Ishikawa (cell line): ENCODE measurements around the gene YJU2.

Experiments
- CEBPB ChIP-seq: IDR thresholded peaks from 2 replicates; pipeline ENCODE4 v1.6.1; 2012
- CREB1 ChIP-seq: IDR thresholded peaks from 2 replicates; pipeline ENCODE4 v1.6.1; 2012; ENCODE audit warnings: low read depth
- EGR1 ChIP-seq: IDR thresholded peaks from 2 replicates; pipeline ENCODE4 v1.6.1; 2012
- EP300 ChIP-seq: IDR thresholded peaks from 2 replicates; pipeline ENCODE4 v1.6.1; 2012; ENCODE audit warnings: borderline replicate concordance
- FOXM1 ChIP-seq: IDR thresholded peaks from 2 replicates; pipeline ENCODE4 v1.6.1; 2012; ENCODE audit warnings: low read depth, borderline replicate concordance
- NFIC ChIP-seq: IDR thresholded peaks from 2 replicates; pipeline ENCODE4 v1.6.1; 2012
- RAD21 ChIP-seq: IDR thresholded peaks from 2 replicates; pipeline ENCODE4 v1.6.1; 2012; ENCODE audit warnings: low read depth
- TAF1 ChIP-seq: IDR thresholded peaks from 2 replicates; pipeline ENCODE4 v1.6.1; 2012; ENCODE audit warnings: low read depth, mild to moderate bottlenecking
- TCF12 ChIP-seq: IDR thresholded peaks from 2 replicates; pipeline ENCODE4 v1.6.1; 2012; ENCODE audit warnings: low read depth
- TEAD4 ChIP-seq: IDR thresholded peaks from 2 replicates; pipeline ENCODE4 v1.6.1; 2012
- YY1 ChIP-seq: IDR thresholded peaks from 2 replicates; pipeline ENCODE4 v1.6.1; 2012; ENCODE audit warnings: low read depth
- ZBTB7A ChIP-seq: IDR thresholded peaks from 2 replicates; pipeline ENCODE4 v1.6.1; 2012; ENCODE audit warnings: low read depth
- TF ChIP-seq, protein P1 (sequence below): IDR thresholded peaks from 2 replicates; pipeline ENCODE4 v1.6.1; 2012
- TF ChIP-seq, protein P2 (sequence below): IDR thresholded peaks from 2 replicates; pipeline ENCODE4 v1.6.1; 2012
- TF ChIP-seq, protein P3 (sequence below): IDR thresholded peaks from 2 replicates; pipeline ENCODE4 v1.6.1; 2012; ENCODE audit warnings: low read depth, mild to moderate bottlenecking

Gene YJU2

DNA sequence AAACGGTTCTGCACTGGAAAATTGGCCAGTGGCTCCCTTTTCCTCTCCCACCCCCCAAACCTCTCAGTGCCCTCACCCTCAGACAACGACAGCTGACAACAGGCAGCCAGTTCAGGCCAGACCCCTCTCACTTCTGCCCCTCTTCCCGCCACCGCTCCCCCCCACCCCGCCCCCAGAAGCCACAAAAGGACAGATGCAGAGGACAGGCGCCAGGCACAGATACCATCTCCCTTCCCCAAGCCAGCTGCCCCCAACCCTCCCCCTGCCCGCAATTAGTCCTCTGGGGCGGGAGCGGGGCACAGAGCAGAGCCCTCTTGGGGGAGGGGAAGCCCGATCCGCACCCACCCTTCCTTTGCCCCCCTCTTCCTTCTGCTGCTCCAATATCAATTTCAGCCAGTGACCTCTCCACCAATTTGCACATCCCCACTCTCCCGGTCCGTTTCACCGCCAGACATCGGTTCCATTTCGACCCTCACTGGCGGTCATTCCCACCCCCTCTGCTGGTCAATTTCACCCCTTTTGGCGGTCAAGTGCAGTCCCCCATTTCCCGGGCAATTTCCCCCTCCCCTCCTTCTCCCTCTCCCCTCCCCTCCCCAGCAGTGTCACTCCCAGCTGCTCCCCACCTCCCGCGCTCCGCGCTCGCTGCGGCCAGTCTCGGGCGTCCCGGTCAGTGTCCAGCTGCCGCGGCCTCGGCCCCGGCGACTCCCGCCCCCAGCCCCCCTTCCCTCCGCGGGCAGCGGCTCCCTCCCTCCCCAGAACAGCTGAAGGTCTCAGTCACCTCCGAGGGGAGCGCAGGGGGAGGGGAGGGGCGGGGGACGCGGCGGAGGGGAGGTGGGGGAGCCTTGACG is 31.8 kb downstream of the YJU2 start, which contains the start of gene SHD:
SHD (plus strand) TSS at position 848 of the 848 bp plus-strand sequence. CDS start 798 bp downstream, outside the sequence.
- TF ChIP-seq, protein P1, sequence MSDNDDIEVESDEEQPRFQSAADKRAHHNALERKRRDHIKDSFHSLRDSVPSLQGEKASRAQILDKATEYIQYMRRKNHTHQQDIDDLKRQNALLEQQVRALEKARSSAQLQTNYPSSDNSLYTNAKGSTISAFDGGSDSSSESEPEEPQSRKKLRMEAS: no peak
- TF ChIP-seq TAF1 (no peak), ZBTB7A (no peak), YY1 (no peak), EP300 (no peak), CREB1 (no peak), EGR1 (no peak), TCF12 (no peak), CEBPB (no peak), FOXM1 (no peak), TEAD4 (no peak), RAD21 (no peak), NFIC (no peak)
- TF ChIP-seq, protein P2, sequence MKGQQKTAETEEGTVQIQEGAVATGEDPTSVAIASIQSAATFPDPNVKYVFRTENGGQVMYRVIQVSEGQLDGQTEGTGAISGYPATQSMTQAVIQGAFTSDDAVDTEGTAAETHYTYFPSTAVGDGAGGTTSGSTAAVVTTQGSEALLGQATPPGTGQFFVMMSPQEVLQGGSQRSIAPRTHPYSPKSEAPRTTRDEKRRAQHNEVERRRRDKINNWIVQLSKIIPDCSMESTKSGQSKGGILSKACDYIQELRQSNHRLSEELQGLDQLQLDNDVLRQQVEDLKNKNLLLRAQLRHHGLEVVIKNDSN: no peak
- TF ChIP-seq, protein P3, sequence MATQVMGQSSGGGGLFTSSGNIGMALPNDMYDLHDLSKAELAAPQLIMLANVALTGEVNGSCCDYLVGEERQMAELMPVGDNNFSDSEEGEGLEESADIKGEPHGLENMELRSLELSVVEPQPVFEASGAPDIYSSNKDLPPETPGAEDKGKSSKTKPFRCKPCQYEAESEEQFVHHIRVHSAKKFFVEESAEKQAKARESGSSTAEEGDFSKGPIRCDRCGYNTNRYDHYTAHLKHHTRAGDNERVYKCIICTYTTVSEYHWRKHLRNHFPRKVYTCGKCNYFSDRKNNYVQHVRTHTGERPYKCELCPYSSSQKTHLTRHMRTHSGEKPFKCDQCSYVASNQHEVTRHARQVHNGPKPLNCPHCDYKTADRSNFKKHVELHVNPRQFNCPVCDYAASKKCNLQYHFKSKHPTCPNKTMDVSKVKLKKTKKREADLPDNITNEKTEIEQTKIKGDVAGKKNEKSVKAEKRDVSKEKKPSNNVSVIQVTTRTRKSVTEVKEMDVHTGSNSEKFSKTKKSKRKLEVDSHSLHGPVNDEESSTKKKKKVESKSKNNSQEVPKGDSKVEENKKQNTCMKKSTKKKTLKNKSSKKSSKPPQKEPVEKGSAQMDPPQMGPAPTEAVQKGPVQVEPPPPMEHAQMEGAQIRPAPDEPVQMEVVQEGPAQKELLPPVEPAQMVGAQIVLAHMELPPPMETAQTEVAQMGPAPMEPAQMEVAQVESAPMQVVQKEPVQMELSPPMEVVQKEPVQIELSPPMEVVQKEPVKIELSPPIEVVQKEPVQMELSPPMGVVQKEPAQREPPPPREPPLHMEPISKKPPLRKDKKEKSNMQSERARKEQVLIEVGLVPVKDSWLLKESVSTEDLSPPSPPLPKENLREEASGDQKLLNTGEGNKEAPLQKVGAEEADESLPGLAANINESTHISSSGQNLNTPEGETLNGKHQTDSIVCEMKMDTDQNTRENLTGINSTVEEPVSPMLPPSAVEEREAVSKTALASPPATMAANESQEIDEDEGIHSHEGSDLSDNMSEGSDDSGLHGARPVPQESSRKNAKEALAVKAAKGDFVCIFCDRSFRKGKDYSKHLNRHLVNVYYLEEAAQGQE: no peak

DNA sequence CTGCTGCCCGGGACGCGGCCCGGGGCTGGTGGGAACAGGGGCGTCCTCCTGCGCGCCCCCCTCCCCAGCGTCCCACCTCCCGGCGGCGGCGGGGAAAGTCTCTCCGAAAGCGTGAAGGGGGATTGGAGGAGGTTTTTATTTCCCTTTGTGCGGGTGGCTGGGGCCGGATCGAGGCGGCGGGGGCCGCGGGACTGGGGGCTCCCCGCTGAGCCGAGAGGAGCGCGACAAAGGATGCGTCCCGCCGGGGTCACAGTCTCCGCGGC is 32.3 kb downstream of the YJU2 start:
- TF ChIP-seq NFIC (no peak), YY1 (no peak), TAF1 (no peak), CEBPB (no peak), EGR1 (no peak), ZBTB7A (no peak; the same call in 1 of the 2 replicates)
- TF ChIP-seq, protein P3: no peak

DNA sequence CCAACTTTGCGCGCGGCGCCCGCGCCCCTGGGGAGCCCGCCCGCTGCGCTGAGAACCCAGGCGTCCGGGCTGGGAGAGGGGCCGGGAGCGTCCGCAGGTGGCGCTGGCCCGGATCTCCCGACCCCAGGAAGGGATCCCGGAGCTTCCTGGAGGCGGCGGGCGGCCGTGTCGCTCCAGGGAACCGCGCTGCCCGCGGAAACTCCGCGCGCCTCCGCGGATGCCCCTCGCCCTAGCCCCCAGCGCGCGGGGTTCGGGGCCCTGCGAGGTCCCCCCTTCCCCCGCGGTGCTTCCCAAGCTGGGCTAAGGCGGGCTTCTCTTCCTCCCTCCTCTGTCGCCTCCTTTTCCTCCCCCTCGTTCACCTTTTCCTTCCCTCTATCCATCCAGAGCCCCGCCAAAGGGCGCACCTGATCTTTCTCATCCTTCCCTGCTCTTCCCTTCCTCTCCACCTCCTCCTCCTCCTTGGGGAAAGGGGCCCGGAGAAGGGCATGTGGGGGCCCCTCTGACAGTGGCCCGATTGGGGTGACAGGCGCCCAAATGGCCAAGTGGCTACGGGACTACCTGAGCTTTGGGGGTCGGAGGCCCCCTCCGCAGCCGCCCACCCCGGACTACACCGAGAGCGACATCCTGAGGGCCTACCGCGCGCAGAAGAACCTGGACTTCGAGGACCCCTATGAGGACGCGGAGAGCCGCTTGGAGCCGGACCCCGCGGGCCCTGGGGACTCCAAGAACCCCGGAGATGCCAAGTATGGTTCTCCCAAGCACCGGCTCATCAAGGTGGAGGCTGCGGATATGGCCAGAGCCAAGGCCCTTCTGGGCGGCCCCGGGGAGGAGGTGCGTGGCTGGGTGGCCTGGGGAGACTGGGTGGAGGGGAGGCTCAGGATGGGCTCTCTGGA is 32.9 kb downstream of the YJU2 start:
- TF ChIP-seq TEAD4 (no peak), ZBTB7A (peak; percentile 66)

DNA sequence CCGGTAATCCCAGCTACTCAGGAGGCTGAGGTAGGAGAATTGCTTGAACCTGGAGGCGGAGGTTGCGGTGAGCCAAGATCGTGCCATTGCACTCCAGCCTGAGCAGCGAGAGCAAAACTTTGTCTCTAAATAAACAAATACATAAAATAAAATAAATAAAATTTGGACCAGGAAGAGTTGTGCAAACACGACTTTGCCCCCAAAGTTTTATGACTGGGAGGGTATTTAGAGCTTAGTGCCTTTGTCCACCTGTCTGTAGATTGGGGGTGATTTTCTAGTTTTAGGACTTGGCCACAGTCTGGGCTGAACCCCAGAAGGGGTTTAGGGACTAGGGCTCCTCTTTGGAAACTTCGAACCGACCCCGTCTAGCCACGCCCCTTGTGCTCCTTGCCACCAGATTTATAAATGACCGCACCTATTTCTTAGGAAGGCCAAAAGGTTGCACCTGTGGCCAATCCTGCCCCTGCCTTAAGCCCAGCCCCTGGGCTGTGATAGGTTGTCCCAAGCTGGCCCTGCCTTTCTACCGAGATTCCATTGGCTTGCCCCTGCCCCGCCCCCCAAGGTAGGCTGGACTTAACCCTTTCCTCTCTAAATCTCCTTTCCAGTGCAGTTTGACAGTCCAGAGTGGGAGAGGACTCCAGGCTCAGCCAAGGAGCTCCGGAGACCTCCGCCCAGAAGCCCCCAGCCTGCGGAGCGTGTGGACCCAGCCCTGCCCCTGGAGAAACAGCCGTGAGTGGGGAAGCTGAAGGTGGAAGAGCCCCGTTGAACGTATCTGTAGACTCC is 37.5 kb downstream of the YJU2 start:
- TF ChIP-seq TCF12: peak; percentile 40; the same call in 1 of the 2 replicates
- no peak for TF ChIP-seq FOXM1
- TF ChIP-seq, protein P1: peak; percentile 58; the same call in 1 of the 2 replicates

DNA sequence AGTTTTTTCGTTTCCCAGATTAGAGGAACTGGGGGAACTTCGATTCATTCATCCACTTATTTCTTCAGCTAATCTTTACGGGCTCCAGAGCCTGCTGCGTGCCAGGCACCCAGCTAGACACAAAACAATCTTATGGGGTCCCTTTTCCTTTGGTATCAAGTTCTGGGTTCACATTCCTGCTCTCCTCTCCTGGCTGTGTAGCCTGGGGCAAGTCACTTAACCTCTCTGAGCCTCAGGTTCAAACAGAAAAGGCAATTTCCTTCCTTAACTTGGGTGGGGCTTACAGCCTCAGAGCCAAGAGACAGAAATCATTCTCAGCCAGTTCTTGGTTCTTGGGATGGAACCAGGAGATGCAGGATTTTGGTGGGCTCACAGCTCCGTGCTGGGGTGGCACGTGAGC is 38.1 kb downstream of the YJU2 start:
- TF ChIP-seq, protein P1: no peak
- TF ChIP-seq CEBPB (no peak), ZBTB7A (no peak), EGR1 (no peak), RAD21 (no peak), FOXM1 (no peak), TEAD4 (no peak), TAF1 (no peak), EP300 (no peak), NFIC (no peak), YY1 (no peak)
- TF ChIP-seq, protein P2: no peak
